Tibial nerve (tissue), 4 donors: ENCODE measurements around the gene SLAIN1. TPM values are rescaled to one million over a fixed set of nuclear protein-coding genes. Genes with fewer than 3 reads are reported as not detected.

Experiments used
- DNase-seq, 2 donors: peaks; one replicate each; pipeline ENCODE4 v3.0.0-alpha.2; 2019; ENCODE audit warnings: low spot score in 2 of 2
- H3K27ac ChIP-seq, 4 donors: fragments of 200-600 bp; sonication (generic) in 3 of 4; one replicate each; pipeline ENCODE4 v1.5.1; 2017 to 2019; ENCODE audit warnings: mild to moderate bottlenecking in 1 of 4
- H3K27me3 ChIP-seq, 2 donors: fragments of 200-600 bp; sonication (generic) in 1 of 2; one replicate each; pipeline versions ENCODE4 v1.5.1 to v1.6.0; 2017 to 2019
- H3K36me3 ChIP-seq, 3 donors: fragments of 200-600 bp; sonication (generic); one replicate each; pipeline ENCODE4 v1.5.1; 2018 to 2019
- H3K4me1 ChIP-seq, 4 donors: fragments of 200-600 bp; sonication (generic) in 3 of 4; one replicate each; pipeline ENCODE4 v1.5.1; 2017 to 2019
- H3K4me3 ChIP-seq, 4 donors: fragments of 200-600 bp; sonication (generic) in 3 of 4; one replicate each; pipeline ENCODE4 v1.5.1; 2017 to 2019; ENCODE audit warnings: mild to moderate bottlenecking in 1 of 4, moderate library complexity in 1 of 4
- H3K9me3 ChIP-seq, 4 donors: fragments of 200-600 bp; sonication (generic) in 3 of 4; one replicate each; pipeline ENCODE4 v1.5.1; 2017 to 2019
- EP300 ChIP-seq, 2 donors: sonication (generic); formaldehyde crosslinking; IDR thresholded peaks; one replicate each; pipeline ENCODE4 v1.6.1; 2017; ENCODE audit warnings: antibody characterized with exemption in 2 of 2, mild to moderate bottlenecking in 1 of 2
- POLR2A ChIP-seq, 2 donors: fragments of 450-650 bp; IDR thresholded peaks; one replicate each; pipeline ENCODE4 v1.6.1; 2017; ENCODE audit warnings: antibody characterized with exemption in 2 of 2, mild to moderate bottlenecking in 2 of 2, moderate library complexity in 2 of 2
- WGBS, 2 donors: methylation state at CpG; one replicate each; pipeline ENCODE4 v1.1.5; 2018; 5-methylcytosine and 5-hydroxymethylcytosine counted together
- total RNA-seq, 4 donors: library from RNA; depleted of rRNA; stranded (reverse); fragments of >200 nt; gene quantifications; one replicate each; pipeline ENCODE4 v1.1.0, GENCODE V29; 2016
- TF ChIP-seq, protein P1 (sequence below), 5 experiments: fragments of 200-600 bp in 3 of 5; fragments of 450-650 bp in 2 of 5; sonication (generic) in 3 of 5; IDR thresholded peaks; one replicate each; pipeline ENCODE4 v1.5.1; 2016 to 2019; ENCODE audit warnings: antibody characterized with exemption in 5 of 5, mild to moderate bottlenecking in 3 of 5, moderate library complexity in 2 of 5

SLAIN1 gene
- total RNA-seq, 4 donors from 2014 or later, result 2.8 to 13.5 (median 5.0) TPM

DNA sequence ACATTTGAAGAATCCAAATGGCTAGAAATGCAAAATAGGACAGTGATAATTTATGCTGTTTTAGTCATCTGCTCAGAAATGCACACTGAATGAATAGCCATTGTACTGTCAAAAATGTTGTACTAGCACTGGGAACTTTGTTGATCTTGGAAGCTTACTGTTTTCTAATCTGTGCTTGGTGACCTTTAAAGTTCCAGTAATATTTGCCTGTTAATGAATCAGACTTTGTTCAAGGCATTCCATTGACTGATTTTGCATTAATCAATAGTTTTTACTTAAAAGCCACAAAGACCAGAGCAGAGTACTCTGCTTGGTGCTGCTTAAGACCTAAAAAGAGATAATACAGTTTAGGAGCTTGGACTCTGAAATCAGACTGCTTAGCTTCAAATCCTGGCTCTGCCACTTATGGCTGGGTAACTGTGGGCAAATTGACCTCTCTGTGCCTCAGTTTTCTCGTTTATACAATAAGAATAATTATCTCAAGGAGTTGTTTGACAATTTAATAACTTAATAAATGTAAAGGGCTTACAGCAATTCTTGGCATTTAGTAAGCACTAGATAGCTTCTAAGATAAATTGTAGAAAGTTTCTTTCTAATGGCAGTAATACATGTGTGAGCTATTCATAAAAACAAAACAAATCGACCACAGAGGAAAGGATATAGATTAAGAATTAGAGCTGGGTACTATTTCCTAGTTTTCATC, 4.6 kb upstream of the SLAIN1 start:
- peaks cover 0 to 18% (median 0%) of the 10 kb centered on the region in 4 donors for H3K4me1 ChIP-seq

GRCh38 chr13:77693449-77693940, 4.0 kb upstream of the SLAIN1 start:
- 61 to 72% methylated on average over 2 of the region's 2 CpGs for WGBS, 2 donors
- TF ChIP-seq POLR2A (IDR thresholded peaks at IDR 0.05), result no peak
- TF ChIP-seq, protein P1, sequence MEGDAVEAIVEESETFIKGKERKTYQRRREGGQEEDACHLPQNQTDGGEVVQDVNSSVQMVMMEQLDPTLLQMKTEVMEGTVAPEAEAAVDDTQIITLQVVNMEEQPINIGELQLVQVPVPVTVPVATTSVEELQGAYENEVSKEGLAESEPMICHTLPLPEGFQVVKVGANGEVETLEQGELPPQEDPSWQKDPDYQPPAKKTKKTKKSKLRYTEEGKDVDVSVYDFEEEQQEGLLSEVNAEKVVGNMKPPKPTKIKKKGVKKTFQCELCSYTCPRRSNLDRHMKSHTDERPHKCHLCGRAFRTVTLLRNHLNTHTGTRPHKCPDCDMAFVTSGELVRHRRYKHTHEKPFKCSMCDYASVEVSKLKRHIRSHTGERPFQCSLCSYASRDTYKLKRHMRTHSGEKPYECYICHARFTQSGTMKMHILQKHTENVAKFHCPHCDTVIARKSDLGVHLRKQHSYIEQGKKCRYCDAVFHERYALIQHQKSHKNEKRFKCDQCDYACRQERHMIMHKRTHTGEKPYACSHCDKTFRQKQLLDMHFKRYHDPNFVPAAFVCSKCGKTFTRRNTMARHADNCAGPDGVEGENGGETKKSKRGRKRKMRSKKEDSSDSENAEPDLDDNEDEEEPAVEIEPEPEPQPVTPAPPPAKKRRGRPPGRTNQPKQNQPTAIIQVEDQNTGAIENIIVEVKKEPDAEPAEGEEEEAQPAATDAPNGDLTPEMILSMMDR (IDR thresholded peaks at IDR 0.05), result no peak
- TF ChIP-seq EP300 (IDR thresholded peaks at IDR 0.05), result no peak
- H3K4me3 ChIP-seq, result no peak overlapping the region
- H3K4me1 ChIP-seq, result peaks cover 0 to 21% (median 2%) of the 10 kb centered on the region in 4 donors
- DNase-seq, result no peak
- H3K27me3 ChIP-seq, result peaks cover 0 to 36% of the 10 kb centered on the region in 2 donors
- no peaks in the 10 kb centered on the region for H3K36me3 ChIP-seq
- no peak overlapping the region for H3K27ac ChIP-seq
- no peaks in the 10 kb centered on the region for H3K9me3 ChIP-seq

More for the DNA sequence above, 4.6 kb upstream of the SLAIN1 start:
- Histone ChIP-seq H3K4me3 (no peak overlapping the region), H3K27ac (no peak overlapping the region), H3K27me3 (peaks cover 0 to 36% of the 10 kb centered on the region in 2 donors), H3K36me3 (no peaks in the 10 kb centered on the region), H3K9me3 (no peaks in the 10 kb centered on the region)
- no peak for TF ChIP-seq POLR2A (IDR thresholded peaks at IDR 0.05)
- TF ChIP-seq, protein P1 (IDR thresholded peaks at IDR 0.05), result no peak
- TF ChIP-seq EP300 (IDR thresholded peaks at IDR 0.05), result no peak
- 42 to 47% methylated on average over 2 of the region's 2 CpGs for WGBS, 2 donors
- DNase-seq, result no peak

GRCh38 chr13:77696006-77696878, 1.2 kb upstream of the SLAIN1 start:
- DNase-seq, result no peak
- peaks cover 0 to 35% (median 6%) of the 10 kb centered on the region in 4 donors for H3K4me1 ChIP-seq
- H3K36me3 ChIP-seq, result no peaks in the 10 kb centered on the region
- peak overlapping the region in 1 of 4 donors; percentile 74 for H3K27ac ChIP-seq
- peak overlapping the region in 2 of 4 donors; percentile 63 to 83 for H3K4me3 ChIP-seq
- 29 to 33% methylated on average over 9 of the region's 9 CpGs for WGBS, 2 donors
- TF ChIP-seq, protein P1 (IDR thresholded peaks at IDR 0.05), result no peak
- no peak for TF ChIP-seq EP300 (IDR thresholded peaks at IDR 0.05)
- TF ChIP-seq POLR2A (IDR thresholded peaks at IDR 0.05), result no peak
- H3K27me3 ChIP-seq, result peaks cover 0 to 60% of the 10 kb centered on the region in 2 donors
- no peaks in the 10 kb centered on the region for H3K9me3 ChIP-seq

GRCh38 chr13:77696879-77697216, 639 bp upstream of the SLAIN1 start:
- Histone ChIP-seq H3K27me3 (peaks cover 0 to 62% of the 10 kb centered on the region in 2 donors), H3K4me3 (peak overlapping the region in 3 of 4 donors; percentile 39 to 83 (median 63)), H3K36me3 (no peaks in the 10 kb centered on the region), H3K27ac (peak overlapping the region in 3 of 4 donors; percentile 37 to 74 (median 66)), H3K4me1 (peaks cover 0 to 35% (median 6%) of the 10 kb centered on the region in 4 donors), H3K9me3 (no peaks in the 10 kb centered on the region)
- TF ChIP-seq, protein P1 (IDR thresholded peaks at IDR 0.05), result no peak
- TF ChIP-seq POLR2A (IDR thresholded peaks at IDR 0.05) (no peak), EP300 (IDR thresholded peaks at IDR 0.05) (no peak)
- WGBS, 2 donors, result 49 to 51% methylated on average over 3 of the region's 3 CpGs
- no peak for DNase-seq
